HG02642 (cell line): Measurements from ENCODE around the gene STARD9.

Experiments
- ATAC-seq: cut with Tn5 transposase; IDR thresholded peaks from one replicate; pipeline ENCODE4 v1.9.1; 2021; ENCODE audit warnings: mild to moderate bottlenecking; ENCODE audit not compliant: unreplicated experiment, poor library complexity

The STARD9 gene

GRCh38 chr15:42725331-42725903 lies 150.0 kb downstream of the STARD9 start:
- ATAC-seq, result no peak

- ATAC-seq, result no peak
Observed at GRCh38 chr15:42726114-42726513, 150.7 kb downstream of the STARD9 start.

GRCh38 chr15:42727750-42728381 lies 152.5 kb downstream of the STARD9 start:
- ATAC-seq, result no peak

GRCh38 chr15:42728560-42728959 lies 153.2 kb downstream of the STARD9 start:
- no peak for ATAC-seq

GRCh38 chr15:42728972-42729371 lies 153.6 kb downstream of the STARD9 start:
- no peak for ATAC-seq

GRCh38 chr15:42729409-42729808 lies 154.0 kb downstream of the STARD9 start:
- no peak for ATAC-seq

- ATAC-seq, result no peak
Observed at GRCh38 chr15:42730135-42730534, 154.7 kb downstream of the STARD9 start.

- no peak for ATAC-seq
Observed at GRCh38 chr15:42730536-42730935, 155.1 kb downstream of the STARD9 start.

- no peak for ATAC-seq
Observed at GRCh38 chr15:42731461-42731860, 156.1 kb downstream of the STARD9 start.

GRCh38 chr15:42732095-42732827 lies 156.9 kb downstream of the STARD9 start:
- ATAC-seq, result no peak

- ATAC-seq, result no peak
Observed at GRCh38 chr15:42733027-42733426, 157.6 kb downstream of the STARD9 start.

- no peak for ATAC-seq
Observed at GRCh38 chr15:42734076-42734672, 158.8 kb downstream of the STARD9 start.

GRCh38 chr15:42735382-42736165 lies 160.2 kb downstream of the STARD9 start:
- no peak for ATAC-seq

GRCh38 chr15:42736178-42736792 lies 160.9 kb downstream of the STARD9 start:
- peak; percentile 40 for ATAC-seq

- ATAC-seq, result peak; percentile 79
Observed at GRCh38 chr15:42736793-42737528, 161.6 kb downstream of the STARD9 start, which contains the start of gene CDAN1. TSS of gene CDAN1 (minus strand) at chr15:42737128. CDS start at chr15:42737102, 26 bp downstream.

GRCh38 chr15:42737529-42738328 lies 162.3 kb downstream of the STARD9 start:
- no peak for ATAC-seq

- ATAC-seq, result no peak
Observed at GRCh38 chr15:42741710-42742109, 166.3 kb downstream of the STARD9 start.

- no peak for ATAC-seq
Observed at GRCh38 chr15:42742149-42742548, 166.7 kb downstream of the STARD9 start.
